GM21619 (cell line): ENCODE measurements around the gene NAMPT.
"Not testable (repeated sequence)": the region's sequence is repeated elsewhere in the genome, so short reads cannot be mapped to it uniquely, and the experiment has no call there.

Experiments used
- ATAC-seq: cut with Tn5 transposase; IDR thresholded peaks from one replicate; pipeline ENCODE4 v1.9.1; 2021; ENCODE audit not compliant: unreplicated experiment

The NAMPT gene

DNA sequence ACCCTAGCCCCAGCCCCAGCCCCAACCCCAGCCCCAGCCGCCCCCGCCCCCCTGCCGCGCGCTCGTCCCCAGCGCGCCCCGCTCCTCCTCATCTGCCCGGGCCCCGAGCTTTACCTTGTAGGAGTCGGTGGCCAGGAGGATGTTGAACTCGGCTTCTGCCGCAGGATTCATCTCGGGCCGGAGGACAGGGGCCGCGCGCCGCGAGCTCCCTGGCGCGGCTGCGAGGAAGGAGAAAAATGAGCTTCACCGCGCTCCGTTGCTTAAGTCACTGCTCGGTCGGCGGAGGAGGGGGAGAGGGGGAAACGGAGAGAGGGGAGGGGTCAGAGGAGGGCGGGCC, at the start of gene NAMPT:
TSS of gene NAMPT (minus strand) at position 270 of the 337 bp plus-strand sequence. CDS start at position 171, 99 bp downstream.
- ATAC-seq, result no peak

DNA sequence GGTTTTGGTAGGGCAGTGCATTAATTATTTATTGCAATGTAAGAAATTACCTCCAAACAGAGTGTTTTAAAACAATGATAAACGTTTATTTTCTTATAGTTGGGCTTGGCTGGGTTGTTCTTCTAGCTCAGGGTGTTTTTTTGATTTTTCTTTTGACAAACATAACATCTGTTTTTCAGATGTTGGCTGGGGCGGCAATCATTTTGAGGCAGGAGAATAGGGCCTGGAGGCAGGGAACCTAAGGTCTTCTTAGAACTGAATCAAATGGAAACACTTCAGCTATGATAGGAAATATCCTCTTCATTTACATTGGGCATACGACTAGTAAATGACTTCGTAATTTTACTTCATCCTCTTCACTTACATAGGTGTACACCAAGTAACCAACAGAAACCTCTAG, 47.4 kb upstream of the NAMPT start:
- no peak for ATAC-seq

DNA sequence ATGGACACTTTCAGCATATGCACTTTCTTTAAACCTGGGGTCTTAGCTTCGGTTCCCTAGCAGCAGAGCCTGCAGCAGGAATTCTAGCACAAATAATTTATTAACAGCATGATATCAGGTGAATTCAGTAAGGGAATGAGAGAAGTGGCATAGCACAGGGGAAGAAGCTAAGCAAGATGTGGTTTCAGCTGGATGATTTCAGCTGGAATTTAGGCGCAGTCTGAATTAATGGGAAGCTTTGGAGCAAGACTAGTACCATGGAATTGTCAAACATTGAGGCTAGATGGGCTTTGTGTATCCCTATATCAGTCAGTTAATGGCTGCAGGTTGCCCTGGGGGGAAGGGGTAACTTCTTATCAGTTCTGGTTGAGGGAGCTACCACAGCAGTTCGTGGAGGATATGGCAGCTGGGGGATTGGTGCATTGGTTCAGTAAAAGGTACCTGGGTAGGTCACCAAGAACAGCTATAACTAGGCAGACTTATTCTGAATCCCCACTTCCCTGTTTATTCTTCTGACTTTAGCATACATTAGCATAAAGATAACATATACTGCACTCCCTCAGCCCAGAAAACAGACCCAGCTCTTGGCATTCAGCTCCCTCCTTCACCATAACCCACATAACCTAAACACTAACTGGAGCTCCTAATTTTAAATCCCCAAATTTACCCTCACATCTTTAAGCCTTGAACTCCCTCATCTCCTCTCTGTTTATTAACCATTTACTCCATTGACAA, 46.8 kb upstream of the NAMPT start:
- no peak for ATAC-seq

DNA sequence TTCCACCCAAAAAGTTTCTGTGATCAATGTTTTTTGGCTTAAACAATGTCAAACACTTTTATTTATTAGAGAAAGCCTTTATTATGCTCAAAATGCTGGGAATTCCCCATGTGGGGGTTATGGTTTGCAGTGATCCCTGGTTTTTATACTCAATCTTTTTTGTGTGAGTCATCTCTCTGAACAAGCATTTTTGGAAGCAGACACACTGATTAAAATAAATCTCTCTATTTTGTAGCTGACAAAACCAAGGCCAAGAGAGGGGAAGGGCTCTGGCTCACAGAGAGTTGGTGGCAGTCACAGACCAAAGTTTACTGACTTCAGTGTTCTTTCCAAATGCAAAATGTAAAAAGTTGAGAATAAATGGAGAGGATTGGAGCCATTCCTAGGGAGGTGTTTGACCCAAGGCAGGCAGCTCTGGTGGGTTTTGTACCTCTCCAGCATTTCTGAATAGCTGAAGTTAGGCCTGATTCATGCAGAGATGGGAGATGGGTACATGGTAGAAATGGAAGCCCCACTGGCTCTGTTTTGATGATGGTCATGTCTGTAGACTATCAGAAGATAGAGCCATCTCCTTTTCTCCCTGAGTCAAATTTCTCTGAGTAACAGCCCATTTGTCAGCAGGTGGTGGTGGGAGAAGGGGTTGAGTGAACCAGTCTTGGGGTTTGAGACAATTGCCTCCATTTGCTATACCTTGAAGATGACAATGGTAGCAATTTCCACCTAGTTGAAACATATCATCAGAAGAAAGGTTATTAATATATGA, 45.4 kb upstream of the NAMPT start:
- ATAC-seq, result no peak

DNA sequence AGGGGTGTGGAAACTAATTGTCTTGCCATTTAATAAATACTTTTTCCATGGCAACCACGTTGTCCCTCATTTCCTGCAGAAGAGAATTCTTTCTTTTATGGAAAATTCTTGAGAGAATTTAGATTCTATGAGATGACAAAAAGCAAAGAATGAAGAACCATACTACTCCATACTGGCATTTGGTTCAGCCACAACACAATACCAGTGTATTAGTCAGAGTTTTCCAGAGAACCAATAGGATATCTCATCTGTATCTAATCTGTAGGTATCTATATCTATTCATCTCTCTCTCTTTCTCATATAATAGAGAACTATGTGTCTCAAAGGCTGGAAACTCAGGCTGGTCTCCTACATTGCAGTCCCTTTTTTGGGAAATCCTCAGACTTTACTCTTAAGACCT, 44.6 kb upstream of the NAMPT start:
- ATAC-seq, result no peak

DNA sequence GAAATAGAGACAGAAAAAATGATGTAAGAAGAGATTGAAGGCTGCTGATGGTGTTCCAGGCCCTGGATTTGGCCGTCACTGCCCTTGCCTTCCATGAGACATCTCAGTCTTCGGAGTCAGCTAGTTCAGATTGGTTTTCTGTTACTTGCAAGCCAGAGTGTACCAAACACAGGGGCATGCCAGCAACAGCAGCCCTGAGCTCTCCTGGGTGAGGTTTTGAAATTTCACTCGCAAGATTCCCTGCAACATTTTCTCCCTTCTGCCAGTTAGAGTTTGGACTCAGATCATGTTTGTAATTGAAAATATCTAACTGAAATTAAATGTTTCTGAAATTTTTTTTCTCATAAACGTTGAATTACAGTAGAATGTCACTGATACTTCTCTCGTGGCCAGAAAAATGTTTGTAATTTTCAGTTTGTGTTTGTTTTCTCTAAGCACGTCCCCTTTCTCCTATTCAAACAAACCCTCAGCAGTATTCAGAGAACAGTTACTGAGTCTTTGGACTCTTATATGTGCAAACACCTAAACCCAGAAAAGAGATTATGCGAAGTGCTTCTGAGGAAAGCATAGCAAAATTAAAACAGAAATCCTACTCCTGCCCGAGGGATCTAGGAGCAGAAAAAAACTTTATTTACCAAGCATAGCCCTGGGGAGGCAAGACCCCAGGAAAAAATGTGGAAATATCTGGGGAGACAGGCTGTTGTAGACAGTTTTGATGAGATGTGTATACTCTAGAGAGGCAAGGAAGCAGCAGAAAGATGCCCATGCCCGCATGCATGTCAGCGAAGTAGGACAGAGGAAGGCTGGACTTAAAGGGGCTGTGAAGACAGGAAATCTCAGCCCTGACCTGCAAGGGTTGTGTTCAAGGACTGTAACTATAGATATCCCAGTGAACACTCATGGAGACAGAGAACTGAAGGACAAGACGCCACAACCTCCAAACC, 43.0 kb upstream of the NAMPT start:
- ATAC-seq, result no peak

DNA sequence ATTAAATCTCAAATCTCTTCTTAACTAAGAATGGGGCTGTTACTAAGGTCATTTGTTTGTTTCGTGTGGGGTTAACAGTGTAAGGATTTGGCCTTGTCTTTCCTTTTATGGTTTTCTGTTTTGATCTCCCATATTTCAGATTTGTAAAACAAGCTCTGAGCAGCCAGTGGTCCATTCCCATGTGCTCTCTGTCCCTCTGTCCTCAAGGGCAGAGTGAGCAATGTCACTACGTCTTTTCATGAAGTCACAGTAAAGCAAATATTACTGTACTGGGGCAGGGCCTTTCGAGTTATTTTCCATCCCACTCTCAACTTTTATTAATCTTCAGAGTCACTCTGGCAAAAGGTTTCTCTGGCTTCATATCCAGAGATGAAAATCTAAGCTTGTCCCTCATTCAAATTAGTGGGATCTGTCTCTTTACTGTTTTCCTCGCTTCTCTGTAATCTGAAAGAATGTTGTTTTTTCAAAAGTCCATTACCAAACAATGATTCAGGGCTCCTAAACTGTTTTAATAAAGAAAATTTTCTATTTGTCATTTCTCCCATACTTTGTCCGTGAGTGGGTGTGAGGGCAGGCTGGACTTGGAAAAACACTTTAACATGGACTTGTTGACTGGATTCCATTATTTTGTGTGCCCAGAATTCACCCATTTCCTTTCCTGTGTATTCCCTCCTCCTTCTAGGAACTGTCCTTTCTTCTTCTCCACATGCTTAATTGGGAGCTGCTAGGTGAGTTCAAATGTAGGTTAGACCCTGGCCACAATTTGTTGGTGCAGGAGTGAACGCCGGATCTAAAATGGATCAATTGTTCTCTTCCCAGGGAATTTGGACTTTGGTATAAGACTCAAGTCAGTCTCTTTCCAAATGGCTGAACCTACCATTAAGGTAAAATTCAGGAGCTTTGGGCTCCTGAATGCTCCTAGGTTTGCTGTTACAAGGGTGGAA, 42.1 kb upstream of the NAMPT start:
- ATAC-seq, result no peak

DNA sequence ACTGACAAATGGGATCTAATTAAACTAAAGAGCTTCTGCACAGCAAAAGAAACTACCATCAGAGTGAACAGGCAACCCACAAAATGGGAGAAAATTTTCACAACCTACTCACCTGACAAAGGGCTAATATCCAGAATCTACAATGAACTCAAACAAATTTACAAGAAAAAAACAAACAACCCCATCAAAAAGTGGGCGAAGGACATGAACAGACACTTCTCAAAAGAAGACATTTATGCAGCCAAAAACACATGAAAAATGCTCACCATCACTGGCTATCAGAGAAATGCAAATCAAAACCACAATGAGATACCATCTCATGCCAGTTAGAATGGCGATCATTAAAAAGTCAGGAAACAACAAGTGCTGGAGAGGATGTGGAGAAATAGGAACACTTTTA, 39.7 kb upstream of the NAMPT start:
- not testable (repeated sequence) for ATAC-seq

DNA sequence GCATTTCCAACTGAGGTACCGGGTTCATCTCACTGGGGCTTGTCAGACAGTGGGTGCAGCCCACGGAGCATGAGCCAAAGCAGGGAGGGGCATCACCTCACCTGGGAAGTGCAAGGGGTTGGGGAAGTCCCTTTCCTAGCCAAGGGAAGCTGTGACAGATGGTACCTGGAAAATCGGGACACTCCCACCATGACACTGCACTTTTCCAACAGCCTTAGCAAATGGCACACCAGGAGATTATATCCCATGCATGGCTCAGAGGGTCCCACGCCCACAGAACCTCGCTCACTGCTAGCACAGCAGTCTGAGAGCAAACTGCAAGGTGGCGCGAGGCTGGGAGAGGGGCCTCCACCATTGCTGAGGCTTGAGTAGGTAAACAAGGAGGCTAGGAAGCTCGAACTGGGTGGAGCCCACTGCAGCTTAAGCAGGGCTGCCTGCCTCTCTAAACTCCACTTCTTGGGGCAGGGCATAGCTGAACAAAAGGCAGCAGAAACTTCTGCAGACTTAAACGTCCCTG, 35.5 kb upstream of the NAMPT start:
- not testable (repeated sequence) for ATAC-seq

DNA sequence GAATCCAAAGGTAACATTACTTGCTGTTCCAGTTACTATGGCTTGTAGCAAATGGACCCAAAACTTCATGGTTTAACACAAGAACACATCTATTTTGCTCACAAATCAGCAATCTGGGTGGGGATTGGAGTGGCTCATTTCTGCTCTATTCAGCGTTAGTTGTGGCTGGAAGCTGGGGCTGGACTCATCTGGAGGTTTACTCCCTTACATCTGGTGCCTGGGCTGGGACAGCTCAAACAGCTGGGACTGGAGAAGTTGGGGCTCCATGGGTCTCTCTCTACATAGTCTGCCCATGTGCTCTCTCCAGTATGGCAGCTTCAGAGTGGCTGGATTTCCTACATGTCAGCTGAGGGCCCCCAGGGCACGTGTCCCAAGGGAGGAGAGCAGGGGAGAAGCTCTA, 33.7 kb upstream of the NAMPT start:
- ATAC-seq, result no peak

DNA sequence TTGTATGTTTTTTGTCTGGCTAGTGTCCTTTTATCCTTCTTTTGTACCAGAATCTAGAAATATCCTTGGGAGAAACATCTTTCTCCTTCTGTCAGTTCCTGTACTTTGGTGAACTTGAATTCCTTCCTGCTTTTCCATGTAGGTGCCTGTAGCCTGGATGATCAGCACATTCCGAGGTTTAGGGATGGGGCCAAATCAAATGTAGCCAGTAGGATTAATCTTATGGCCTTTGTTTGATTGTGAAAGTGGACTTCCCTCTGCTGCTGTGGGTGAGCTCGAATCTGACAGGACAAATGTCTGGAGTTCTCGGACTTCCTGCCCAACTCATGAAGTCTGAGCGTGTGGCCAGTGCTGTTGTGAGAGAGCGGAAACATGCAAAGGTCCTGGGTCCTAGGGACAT, 33.2 kb upstream of the NAMPT start:
- no peak for ATAC-seq

DNA sequence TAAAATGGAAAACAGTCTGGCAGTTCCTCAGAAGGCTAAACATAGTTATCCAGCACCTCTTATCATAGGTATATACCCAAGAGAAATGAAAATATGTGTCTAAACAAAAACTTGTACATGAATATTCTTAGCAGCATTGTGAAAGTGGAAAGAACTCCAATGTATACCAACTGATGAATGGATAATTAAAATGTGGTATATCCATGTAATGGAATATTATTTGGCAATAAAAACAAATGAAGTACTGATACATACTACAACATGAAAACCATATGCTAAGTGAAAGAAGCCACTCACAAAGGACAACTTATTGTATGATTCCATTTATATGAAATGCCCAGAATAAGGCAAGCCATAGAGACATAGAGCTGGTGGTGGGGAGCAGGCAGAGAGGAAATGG, 32.2 kb upstream of the NAMPT start:
- ATAC-seq, result no peak

DNA sequence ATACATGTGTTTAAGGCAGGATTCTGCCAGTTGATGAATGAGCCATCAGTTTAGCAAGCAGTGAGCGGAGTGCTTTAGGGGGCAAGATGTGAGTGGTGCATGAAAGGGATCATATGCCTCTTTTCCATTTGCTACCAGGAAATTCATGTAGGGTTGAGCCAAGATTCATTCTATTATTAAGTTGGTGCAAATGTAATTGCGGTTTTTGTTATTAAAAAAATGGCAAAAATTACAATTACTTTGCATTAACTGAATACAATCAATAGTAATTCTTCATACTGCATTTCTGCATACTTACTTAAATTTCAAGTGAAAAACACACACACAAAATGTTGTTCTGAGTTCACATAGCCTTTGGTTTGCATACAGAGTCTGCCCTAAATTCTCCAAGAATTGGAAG, 30.1 kb upstream of the NAMPT start:
- ATAC-seq, result no peak

DNA sequence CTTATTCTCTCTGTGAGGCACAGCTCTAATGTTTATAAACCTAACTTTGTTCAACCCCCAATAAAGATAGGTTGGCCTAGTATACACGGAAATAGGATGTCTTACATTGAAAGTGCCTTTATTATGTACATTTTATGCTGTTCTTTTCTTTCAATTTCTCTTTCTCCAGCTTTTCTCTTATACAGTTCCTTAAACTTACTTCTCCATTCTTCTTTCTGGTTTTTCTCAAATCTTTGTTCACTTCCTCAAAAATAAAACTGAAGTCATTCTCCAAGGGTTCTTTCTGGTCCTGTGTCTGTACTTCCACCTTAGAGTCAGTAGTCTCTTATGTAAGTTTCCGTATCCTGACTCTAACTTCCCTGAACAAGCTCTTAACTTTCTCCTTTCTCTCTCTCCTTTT, 29.2 kb upstream of the NAMPT start:
- no peak for ATAC-seq

DNA sequence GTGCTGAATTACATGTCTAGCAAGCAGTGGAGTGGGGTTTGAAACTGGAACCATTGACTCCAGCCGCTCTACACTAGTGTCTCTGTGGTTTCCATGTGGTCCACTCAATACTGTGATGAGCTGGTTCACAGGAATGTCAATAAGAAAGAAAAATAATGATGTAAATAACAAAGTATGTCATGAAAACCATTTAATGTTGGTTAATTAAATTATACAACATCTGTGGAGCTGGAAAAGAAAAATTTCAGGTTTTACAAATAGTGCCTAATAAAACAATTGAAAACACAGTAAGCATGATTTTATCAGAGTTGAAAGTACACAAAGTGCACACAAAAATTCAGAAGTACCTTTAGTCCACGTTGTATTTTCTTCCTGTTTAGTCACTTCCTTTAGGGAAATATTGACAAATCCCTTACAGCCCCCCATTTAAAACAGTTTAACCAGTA, 28.7 kb upstream of the NAMPT start:
- no peak for ATAC-seq

DNA sequence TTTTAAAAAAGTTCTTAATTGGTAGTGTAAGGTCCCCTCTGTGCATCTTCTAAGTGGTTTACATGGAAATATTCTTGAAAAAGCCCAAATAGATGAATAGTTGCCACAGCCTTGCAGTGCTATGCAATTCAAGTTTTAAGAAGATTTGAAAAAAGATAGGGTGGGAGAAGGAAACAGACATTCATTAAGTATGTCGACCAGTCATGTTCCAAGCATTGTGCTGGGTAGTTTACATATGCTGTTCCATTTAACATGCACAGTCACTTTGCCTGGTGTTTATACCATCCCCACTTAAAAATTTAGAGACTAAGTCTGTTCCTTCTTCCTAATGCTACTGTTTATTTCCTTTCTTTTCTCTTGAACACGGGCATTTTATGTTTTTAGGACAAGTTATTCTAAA, 28.1 kb upstream of the NAMPT start:
- ATAC-seq, result no peak

DNA sequence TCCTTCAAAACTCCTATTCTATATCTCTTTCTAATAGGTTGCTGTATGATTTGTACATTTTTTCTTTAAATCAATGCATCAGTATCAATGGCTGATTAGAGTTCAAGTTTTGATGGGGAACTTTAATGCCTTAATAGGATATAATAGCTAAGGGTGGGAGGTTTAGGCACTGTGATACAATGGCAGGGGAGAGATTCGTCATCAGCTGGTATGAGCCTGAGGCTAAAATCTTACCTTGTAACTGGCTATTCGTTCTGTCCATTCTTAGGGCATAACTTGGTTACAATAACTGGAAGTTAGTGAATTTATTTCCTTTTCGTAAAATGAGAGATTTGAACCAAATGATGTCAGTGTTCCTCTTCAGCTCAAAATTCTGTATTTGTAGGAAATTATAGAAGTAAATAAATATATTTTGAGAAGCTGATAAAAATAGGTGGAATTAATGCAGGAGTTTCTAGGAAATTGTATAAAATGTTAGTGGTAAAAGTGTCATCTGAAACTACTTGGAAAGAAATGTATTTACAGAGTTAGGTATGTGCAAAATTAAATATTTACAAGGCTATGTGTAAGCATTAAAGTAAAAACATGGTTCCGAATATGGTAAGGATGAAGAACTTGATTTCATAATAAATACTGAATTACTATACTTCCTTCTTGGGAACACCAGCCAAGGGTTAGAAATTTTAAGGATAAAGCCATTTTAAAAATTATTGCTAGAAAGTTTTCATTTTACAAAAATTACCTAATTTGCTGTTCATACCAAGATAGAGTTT, 27.5 kb upstream of the NAMPT start:
- ATAC-seq, result no peak

DNA sequence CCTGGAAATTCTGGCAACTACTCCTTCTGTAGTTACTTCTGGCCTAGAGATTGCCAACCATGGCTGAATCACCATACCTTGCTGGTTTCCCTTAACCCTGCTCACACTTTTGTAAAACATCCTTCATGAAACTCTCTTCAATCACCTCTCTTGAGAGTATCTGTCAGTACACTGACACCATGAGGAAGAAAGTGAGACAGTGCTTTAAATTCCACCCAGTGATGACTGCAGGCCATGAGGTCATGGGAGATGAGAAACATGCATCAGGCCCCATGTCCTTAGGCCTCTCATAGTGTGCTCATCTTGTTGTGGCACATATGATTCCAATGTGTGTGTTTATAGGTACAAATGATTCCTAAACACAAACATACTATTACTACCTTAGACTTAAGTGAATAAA, 24.6 kb upstream of the NAMPT start:
- ATAC-seq, result no peak

DNA sequence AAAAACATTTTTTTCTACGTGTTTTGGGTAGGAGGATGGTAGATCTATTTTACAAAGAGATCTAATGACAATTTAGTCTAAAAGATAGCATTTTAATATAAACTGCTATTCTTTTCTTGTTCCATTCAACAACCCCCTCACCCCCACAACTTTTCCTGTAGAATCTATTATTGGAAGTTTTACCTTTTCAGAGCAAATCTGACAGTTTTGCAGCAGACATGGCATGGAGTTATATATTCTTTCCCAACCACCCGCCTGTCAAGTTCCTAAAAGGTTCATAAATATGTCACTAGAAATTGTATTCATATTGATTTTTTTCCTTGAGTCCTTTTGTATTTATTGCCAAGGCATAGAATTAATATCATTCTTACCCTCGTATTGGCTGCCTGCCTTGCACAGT, 21.5 kb upstream of the NAMPT start:
- no peak for ATAC-seq
